Glomerular visceral epithelial cell (primary cell): ENCODE data around the gene ABCB8.
"Not testable (repeated sequence)": the region's sequence is repeated elsewhere in the genome, so short reads cannot be mapped to it uniquely, and the experiment has no call there.

Experiments used
- DNase-seq: peaks from one replicate; pipeline ENCODE4 v3.0.0-alpha.2; 2016; ENCODE audit errors: extremely low spot score

Gene ABCB8

DNA sequence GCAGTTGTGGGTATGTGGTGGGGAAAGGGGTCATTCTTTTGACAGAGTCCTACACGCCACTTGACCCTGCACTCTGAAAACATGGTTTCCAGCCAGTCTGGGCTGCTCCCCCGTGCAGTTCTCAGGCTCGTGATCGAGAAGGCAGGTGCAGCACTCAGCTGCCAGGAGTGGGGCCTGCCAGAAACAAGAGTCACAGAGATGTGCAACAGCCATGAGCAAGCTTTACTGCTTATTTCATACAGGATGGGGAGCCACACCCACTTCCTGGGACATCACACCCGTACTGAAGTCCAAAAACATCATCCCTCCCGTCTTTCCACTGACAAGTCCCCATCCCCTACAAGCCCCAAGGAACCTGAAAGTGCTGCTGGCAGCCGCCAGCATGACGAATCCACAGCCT is 13.3 kb upstream of the ABCB8 start:
- no peak for DNase-seq

DNA sequence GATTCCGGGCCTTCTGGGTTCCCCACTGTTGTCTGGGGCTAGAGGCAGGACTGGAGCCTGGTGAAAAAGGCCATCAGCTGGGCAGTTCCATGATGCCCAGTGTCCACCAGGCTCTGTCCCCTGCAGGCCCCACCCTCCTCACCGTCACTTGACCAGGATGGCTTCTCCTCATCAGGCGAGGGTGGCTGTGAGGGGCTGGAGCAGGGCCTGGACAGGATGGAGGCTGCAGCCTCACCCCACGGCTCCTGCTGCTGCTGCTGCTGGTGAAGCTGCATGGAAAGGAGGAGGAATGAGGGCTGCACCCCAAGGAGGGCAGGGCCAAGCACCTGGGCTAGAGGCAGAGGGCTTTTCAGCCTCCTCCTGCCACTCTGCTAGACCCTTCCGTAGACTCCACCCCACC is 12.3 kb upstream of the ABCB8 start:
- no peak for DNase-seq

DNA sequence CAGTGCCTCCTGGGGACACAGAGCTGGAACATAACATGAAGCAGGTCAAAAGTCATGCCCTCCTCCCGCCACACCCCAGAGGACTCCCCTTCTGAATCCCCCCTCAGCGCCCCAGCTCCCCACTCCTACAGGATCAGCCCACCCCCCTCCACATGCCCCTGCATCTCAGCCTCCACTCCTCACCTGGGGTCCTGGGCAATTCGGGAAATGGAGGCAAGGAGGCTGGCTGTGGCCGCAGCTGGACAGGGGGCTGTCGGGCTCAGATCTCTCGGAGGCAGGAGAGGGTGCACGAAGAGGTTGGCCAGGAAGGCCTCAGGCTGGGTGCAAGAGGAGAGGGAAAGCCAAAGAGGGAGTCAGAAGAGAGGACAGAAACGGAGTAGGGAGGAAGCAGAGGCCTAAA is 11.7 kb upstream of the ABCB8 start:
- DNase-seq = no peak

DNA sequence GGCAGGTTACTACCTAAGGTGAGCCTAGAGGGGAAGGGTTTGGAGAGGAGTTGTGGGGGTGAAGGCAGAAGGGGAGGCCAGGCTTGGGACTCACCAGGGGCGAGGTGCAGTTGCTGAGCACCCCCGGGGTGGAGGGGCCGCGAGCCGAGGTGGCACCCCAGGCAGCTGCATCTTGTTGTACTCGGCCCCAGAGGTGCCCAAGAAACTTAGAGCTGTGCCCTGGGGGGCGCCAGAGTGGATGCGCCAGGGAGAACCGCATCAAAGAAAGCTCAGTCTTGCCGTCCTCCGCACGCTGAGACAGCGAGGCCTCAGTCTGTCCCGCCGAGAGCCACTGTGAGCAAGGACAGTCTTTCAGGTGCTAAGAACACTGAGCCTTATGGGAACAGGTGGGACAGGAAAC is 11.3 kb upstream of the ABCB8 start:
- DNase-seq = no peak

DNA sequence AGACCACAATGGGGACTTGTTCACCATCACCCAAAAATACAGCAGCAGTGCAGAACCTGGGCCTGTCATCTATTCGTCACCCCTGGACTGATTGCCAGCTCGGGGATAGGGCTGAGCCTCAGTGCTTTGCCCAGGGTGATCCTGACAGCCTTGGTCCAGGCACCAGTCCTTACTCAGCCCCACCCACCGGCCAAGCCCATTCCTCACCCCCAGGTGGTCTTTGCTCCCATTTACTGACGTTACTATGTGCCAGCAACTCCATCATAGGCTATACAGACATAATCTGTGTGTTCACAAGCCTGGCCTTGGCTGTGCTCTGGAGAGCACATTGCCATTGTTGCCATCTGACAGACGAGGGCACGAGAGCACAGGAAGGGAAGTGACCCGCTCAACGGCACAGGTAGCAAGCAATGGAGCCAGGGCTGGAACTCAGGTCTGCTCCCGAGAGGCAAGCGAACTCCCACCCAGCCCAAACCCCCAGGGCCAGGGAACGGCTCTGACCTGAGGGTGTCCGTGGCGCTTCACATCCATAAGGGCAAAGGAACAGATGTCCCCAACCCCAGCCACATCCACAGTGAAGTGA is 10.8 kb upstream of the ABCB8 start:
- DNase-seq = no peak

DNA sequence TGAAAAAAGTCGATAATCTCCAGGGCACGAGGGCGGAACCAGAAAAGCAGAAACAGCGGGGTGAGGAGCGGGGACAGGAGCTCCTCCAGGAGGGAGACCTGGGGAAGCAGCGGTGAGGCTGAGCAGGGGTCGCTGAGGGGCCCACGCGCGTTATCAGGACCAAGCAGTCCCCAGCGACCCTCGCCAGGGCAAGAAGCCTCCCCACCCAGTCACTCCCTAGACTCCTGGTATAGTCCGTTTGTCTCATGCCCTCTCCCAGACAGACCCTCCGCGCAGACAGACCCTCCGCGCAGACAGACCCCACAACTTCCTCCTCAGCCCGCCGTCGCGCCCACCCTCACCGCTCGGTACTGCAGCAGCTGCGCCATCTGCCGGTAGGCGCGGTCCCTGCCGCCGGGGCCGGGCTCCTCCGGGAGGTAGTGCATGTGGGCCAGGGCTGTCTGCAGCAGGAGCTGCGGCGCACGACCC is 10.3 kb upstream of the ABCB8 start:
- peak; percentile 42 for DNase-seq

DNA sequence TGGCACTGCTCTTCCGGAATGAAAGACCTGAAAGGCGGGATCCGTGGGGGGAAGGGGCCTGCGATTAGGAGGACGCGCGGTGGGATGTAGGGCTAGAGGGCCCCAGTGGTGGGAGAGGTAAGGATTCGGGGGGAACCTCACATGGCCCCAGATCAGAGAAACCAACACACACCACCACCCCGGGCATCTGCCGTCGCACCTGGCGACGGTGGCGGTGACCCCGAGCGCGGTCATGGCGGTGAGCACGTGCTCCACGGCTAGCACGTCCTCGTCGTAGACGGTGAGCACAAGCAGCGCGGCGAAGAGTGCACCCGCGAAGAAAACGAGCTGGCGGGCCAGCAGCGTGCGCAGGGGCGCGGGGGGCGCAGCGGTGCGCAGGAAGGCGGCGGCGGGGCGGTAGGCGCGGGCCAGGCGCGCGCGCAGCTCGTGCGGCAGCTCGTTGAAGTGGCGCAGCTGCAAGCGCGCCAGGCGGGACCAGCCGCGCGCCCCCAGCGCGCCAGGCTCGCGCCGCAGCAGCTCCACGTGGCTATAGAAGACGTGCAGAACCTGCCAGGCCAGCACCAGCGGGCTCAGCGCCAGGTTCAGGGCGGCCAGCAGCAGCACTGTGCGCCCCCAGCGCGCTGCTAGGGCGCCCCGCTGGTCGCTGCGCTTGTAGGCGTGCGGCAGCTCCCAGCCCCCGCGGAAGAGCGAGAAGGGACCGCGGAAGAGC is 9.7 kb upstream of the ABCB8 start:
- DNase-seq = no peak

DNA sequence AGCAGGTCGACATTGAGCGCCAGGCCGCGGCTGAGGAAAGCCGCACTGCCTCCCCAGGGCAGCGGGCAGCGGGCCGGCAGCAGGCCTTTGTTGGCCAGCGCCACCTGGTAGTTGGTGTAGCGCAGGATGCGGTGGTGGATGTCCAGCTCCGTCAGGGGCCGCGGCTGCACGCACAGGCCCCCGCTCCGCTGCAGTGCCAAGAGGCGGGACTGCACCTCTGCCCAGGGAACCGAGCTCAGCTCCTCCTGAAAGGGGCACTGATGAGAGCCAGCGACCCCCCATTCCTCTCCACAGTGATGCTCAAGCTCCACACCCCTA is 9.2 kb upstream of the ABCB8 start:
- DNase-seq = no peak

DNA sequence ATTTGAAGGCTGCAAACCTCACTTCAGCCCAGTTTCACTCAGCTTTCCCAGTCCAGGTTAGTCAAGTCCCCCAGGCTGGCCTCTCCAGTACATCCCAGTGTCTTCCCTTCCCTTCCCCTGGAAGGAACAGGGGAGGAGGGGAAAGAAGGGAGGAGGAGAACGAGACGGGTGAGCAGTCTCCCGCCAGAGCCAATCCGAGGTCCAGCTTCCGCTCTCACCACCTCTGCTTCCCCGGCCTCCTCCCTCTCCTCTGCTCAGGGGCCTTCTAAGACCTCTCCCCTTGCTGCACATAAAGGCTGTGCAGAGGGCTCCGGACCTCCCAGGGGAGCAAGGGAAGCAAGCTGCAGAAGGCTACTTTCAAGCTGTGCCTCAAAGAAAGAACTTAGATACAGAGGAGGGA is 8.0 kb upstream of the ABCB8 start:
- DNase-seq = no peak

DNA sequence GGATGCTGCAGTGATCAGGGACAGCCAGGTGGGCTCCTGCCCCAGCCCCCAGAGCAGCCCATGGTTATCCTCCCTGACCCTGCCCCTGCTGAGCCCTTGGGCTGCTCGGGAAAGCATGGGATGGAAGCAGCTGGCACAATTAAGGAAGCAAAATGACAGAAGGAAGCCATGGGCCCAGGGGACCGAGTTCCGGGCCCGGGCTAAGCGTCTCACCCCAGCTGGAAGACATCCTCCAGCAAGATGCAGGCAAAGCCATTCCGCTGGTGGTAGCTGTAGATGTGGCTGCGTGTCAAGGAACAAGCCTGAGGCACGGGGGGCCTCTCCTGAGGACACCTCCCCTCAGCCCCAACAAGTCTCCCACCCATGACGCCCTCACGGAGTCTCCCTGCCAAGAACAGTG is 5.0 kb upstream of the ABCB8 start:
- no peak for DNase-seq

DNA sequence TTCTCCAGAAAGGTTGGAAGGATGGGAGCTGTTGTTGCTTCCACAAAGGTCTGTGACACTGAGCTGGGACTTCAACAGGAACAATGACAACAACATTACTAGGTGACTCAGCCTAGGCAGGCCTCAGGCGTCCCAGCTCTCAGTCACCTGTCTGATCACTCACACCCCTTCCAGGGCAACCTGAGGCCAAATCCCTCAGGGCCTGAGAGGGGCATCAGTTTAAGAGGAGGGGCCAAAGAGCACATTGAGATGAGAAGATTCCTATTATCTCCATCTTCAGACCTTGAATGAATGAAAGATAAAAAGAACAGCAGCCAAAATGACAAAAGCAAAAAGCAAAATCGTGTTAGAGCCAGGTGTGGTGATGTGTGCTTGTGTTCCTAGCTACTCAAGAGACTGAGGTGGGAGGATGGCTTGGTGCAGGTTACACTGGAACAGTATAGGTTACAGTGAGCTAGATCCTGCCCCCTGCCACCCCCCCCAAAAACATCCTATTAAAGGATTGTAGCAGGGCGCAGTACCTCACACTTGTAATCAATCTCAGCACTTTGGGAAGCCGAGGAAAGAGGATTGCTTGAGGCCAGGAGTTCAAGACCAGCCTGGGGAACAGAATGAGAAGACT is 3.7 kb upstream of the ABCB8 start, which contains the start of gene ATG9B:
Gene ATG9B, minus strand, starts transcription at position 60 of the 622 bp plus-strand sequence. CDS start 71 bp downstream, outside the sequence.
- no peak for DNase-seq

DNA sequence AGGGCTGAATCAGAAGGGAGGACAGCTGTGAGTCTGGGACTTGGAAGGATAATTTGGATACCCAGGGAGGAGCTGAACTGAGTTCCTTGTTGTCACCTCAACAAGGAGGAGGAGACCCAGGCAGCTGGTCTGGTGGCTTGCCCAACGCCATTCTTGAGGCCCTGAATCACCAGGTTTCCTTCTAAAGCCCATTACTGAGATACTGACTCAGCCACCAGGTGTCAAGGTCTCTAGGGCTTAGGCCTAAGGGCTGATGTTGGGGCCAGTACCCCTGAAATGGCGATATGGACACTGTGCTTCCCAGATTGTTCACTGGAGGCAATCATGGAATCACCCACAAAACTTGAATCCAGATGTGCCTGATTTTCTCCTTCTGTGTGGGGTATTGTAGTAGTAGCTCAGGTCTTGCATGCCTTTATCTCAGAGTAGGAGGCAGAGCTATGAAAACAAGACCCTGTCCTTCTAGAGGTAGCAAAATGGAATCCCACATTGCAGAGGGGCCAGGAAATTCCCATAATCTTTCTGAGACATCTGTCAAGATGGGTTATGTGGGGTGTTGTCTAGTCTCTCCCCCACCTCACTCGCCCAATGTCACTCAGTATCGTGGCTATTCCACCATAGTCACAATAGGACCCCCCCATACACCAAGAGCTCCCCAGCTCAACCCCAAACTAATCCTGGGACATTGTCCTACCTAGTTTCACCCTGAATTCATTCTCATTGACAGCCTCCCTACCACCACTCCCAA is 2.2 kb upstream of the ABCB8 start:
- DNase-seq = peak; percentile 26

DNA sequence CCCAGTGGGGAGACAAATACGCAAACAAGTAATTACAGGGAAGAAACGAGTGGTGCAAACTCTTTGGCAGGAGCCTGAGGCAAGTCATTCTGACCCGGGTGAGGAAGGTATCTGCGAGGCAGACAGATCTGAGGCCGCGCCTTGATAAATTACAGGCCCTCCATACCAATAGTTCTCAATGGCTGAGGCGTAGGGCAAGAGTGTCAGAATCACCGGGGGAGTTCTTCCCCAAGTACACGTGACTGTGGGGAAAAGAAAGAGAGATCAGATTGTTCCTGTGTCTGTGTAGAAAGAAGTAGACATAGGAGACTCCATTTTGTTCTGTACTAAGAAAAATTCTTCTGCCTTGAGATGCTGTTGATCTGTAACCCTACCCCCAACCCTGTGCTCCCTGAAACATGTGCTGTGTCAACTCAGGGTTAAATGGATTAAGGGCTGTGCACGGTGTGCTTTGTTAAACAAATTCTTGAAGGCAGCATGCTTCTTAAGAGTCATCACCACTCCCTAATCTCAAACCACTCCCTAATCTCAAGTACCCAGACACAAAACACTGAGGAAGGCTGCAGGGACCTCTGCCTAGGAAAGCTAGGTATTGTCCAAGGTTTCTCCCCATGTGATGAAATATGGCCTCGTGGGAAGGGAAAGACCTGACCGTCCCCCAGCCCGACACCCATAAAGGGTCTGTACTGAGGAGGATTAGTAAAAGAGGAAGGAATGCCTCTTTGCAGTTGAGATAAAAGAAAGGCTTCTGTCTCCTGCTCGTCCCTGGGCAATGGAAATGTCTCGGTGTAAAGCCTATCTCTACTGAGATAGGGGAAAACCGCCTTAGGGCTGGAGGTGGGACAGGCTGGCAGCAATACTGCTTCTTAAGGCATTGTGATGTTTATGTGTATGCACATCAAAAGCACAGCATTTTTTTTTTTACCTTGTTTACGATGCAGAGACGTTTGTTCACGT is 1.2 kb upstream of the ABCB8 start:
- not testable (repeated sequence) for DNase-seq

DNA sequence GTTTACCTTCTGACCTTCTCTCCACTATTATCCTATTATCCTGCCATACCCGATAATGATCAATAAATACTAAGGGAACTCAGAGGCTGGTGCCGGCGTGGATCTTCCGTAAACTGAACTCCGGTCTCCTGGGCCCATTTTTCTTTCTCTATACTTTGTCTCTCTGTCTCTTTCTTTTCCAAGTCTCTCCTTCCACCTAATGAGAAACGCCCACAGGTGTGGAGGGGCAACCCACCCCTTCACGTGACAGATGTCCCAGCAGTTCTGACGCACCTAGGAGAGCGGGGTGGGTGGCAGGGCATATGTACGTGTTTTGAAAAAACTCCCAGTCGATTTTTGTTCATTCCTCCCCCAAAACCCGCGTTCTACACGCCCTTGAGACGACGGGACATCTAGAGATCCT is 521 bp upstream of the ABCB8 start:
- not testable (repeated sequence) for DNase-seq

DNA sequence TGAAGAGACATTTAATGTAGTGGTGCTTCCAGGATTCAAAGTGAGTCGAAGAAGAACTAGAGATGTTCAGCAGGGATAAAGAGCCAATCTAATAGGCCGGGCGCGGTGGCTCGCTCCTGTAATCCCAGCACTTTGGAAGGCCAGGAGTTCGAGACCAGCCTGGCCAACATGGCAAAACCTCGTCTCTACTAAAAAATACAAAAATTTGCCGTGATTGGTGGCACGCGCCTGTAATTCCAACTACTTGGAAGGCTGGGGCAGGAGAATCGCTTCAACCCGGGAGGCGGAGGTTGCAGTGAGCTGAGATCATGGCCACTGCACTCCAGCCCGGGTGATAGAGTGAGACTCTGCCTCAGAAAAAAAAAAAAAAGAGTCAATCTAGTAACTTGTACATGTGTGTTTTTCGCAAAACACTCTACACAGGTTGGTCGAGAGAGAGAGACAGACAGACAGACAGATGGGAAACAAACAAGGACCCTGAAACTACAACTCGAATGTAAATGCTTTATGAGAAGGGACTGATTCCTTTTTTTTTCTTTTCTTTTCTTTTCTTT is 775 bp downstream of the ABCB8 start:
- no peak for DNase-seq

DNA sequence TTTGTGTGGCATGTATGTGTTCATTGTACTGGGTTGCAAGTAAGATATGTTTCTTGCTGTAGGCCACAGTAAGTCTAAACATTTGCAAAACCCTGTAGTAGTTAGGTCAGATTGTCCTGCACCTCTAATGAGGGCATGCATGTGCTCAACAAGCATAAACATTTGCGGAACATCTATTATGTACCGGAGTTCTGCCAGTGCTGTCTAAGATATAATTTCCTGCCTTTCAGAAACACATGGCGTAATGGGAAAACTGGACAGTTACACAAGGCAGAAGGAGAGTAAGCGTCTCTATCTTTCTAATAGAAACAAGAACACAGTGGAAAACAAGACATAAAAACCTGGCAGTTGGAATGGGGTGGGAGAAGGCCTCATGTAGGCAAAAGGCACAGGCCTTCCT is 2.8 kb downstream of the ABCB8 start:
- no peak for DNase-seq

DNA sequence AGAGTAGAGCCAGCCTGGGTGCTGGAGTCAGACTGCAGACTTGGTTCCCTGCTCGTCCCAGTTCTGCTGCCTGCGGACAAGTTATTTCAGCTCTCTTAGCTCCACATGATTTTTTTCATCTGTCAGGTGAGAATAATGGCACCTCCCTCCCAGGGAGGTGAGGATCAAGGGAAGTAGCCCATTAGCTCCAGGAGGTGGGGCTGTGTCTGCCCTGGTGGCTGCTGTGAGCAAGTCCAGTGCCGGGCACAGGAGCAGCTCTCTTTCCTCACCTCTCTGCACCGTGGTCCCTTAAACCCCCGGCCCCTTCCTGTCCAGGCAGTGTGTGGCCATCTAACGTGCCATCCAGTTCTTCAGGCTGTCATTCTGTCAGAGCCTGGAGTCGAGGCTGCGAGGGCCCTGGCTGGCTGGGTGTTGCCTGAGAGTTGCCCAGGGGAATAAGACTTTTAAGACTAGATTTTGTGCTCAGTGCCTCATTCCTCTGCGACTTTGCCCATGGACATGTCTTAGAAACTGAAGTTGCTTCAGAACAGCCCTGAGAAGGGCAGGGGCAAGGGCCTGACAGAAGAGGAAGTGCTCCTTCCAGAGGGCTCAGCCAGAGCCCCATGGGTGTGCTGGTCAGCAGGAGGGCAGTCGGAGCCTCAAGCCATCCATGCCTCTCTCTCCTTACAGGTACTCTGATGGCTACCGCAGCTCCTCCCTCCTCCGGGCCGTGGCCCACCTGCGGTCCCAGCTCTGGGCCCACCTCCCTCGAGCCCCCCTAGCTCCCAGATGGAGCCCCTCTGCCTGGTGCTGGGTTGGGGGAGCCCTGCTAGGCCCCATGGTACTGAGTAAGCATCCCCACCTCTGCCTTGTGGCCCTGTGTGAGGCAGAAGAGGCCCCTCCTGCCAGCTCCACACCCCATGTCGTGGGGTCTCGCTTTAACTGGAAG is 5.0 kb downstream of the ABCB8 start:
- DNase-seq = no peak

DNA sequence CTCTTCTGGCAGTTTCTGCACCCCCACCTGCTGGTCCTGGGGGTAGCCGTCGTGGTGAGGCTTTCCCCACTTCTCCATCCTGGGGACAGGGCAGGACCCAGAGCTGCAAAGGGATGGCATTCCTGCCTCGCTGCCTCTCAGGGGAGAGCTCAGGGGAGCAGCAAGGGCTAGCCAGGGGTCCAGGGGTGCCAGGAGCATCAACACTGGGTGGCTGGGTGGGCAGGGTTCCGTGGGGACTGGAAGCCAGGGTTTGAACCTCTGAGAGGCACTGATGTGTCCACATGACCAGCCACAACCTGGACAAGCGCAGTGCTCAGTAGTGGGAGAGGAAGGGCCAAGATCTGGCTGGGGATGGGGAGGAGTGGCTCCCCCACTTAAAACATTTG is 5.6 kb downstream of the ABCB8 start:
- no peak for DNase-seq

DNA sequence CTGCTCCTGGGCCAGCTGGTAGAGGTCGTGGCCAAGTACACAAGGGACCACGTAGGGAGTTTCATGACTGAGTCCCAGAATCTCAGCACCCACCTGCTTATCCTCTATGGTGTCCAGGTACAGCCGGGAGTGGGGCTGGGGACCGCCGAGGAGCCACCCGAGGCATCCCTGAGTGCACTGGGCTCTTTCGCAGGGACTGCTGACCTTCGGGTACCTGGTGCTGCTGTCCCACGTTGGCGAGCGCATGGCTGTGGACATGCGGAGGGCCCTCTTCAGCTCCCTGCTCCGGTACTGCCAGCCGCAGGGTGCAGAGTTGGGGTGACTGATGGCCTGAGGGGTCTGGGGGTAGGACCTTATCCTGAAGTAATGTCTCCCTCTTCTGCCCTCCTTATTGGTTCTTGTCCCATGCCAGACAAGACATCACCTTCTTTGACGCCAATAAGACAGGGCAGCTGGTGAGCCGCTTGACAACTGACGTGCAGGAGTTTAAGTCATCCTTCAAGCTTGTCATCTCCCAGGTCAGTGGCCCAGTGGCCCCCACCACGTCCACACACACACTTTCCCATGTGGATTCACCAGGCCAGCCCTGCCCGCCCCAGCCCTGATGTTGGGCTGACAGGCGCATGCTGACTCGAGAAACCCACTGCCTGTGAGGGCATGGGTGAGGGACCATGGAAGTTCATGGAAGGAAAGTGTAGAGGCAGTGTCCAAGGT is 6.2 kb downstream of the ABCB8 start:
- no peak for DNase-seq
